Skeletal muscle cell (primary cell): ENCODE results near the gene SAMD5.

Experiments used
- DNase-seq: peaks from one replicate; pipeline ENCODE4 v3.0.0-alpha.2; 2010; ENCODE audit warnings: low read depth
- H3K4me3 ChIP-seq: 2 replicates; pipeline ENCODE4 v1.5.1; 2011; ENCODE audit warnings: low read depth, mild to moderate bottlenecking, control low read depth, low read length, moderate library complexity

Gene SAMD5

GRCh38 chr6:147508042-147508865 is at the start of gene SAMD5:
Gene SAMD5, plus strand, starts transcription at chr6:147508690. Its CDS starts 239 bp downstream, at chr6:147508929.
- H3K4me3 ChIP-seq, result peak within 1 kb of the TSS; percentile 71
- DNase-seq, result no peak

GRCh38 chr6:147459780-147460179 is 48.7 kb upstream of the SAMD5 start:
- H3K4me3 ChIP-seq, result no peak overlapping the region
- no peak for DNase-seq

- no peak overlapping the region for H3K4me3 ChIP-seq
- DNase-seq, result no peak
Measured at GRCh38 chr6:147463651-147464050, 44.8 kb upstream of the SAMD5 start.

GRCh38 chr6:147467428-147467827 is 41.1 kb upstream of the SAMD5 start:
- H3K4me3 ChIP-seq, result no peak overlapping the region
- no peak for DNase-seq

GRCh38 chr6:147467886-147468285 is 40.6 kb upstream of the SAMD5 start:
- DNase-seq, result no peak

GRCh38 chr6:147468634-147469033 is 39.9 kb upstream of the SAMD5 start:
- H3K4me3 ChIP-seq, result no peak overlapping the region
- no peak for DNase-seq

More at GRCh38 chr6:147467886-147468285, 40.6 kb upstream of the SAMD5 start:
- H3K4me3 ChIP-seq, result no peak overlapping the region

GRCh38 chr6:147479857-147480256 is 28.6 kb upstream of the SAMD5 start:
- no peak overlapping the region for H3K4me3 ChIP-seq
- no peak for DNase-seq

GRCh38 chr6:147486683-147487082 is 21.8 kb upstream of the SAMD5 start:
- DNase-seq, result no peak

GRCh38 chr6:147497472-147497871 is 11.0 kb upstream of the SAMD5 start:
- no peak for DNase-seq
- no peak overlapping the region for H3K4me3 ChIP-seq

More at GRCh38 chr6:147486683-147487082, 21.8 kb upstream of the SAMD5 start:
- no peak overlapping the region for H3K4me3 ChIP-seq

GRCh38 chr6:147503587-147503986 is 4.9 kb upstream of the SAMD5 start:
- no peak for DNase-seq
- no peak overlapping the region for H3K4me3 ChIP-seq

GRCh38 chr6:147504848-147505247 is 3.6 kb upstream of the SAMD5 start:
- DNase-seq, result no peak
- H3K4me3 ChIP-seq, result no peak overlapping the region

- no peak for DNase-seq
- peak overlapping the region; percentile 71 for H3K4me3 ChIP-seq
Measured at GRCh38 chr6:147506704-147507114, 1.8 kb upstream of the SAMD5 start.

- H3K4me3 ChIP-seq, result peak overlapping the region; percentile 71
- DNase-seq, result no peak
Measured at GRCh38 chr6:147507162-147508041, 1.1 kb upstream of the SAMD5 start.

- no peak for DNase-seq
- peak overlapping the region; percentile 71 for H3K4me3 ChIP-seq
Measured at GRCh38 chr6:147508866-147509608, 547 bp downstream of the SAMD5 start.

- H3K4me3 ChIP-seq, result peak overlapping the region; percentile 71
- no peak for DNase-seq
Measured at GRCh38 chr6:147509891-147510290, 1.4 kb downstream of the SAMD5 start.

- peak overlapping the region; percentile 71 for H3K4me3 ChIP-seq
- DNase-seq, result no peak
Measured at GRCh38 chr6:147510929-147511590, 2.6 kb downstream of the SAMD5 start.

GRCh38 chr6:147514831-147515230 is 6.3 kb downstream of the SAMD5 start:
- no peak overlapping the region for H3K4me3 ChIP-seq
- DNase-seq, result no peak

GRCh38 chr6:147515327-147515726 is 6.8 kb downstream of the SAMD5 start:
- no peak for DNase-seq

GRCh38 chr6:147522597-147522996 is 14.1 kb downstream of the SAMD5 start:
- H3K4me3 ChIP-seq, result no peak overlapping the region
- no peak for DNase-seq

More at GRCh38 chr6:147515327-147515726, 6.8 kb downstream of the SAMD5 start:
- no peak overlapping the region for H3K4me3 ChIP-seq
